HepG2 (cell line): Measurements from ENCODE around the gene OSBPL5. TPM values are rescaled to one million over a fixed set of nuclear protein-coding genes. Genes with fewer than 3 reads are reported as not detected.

Source experiments
- CBX5 ChIP-seq: sonication (generic); formaldehyde crosslinking; IDR thresholded peaks from 2 replicates; pipeline ENCODE4 v1.4.0; 2020; ENCODE audit warnings: missing genetic modification reagents, borderline replicate concordance
- DBP ChIP-seq: sonication (generic); formaldehyde crosslinking; IDR thresholded peaks from 2 replicates; pipeline ENCODE4 v1.4.0; 2020; ENCODE audit warnings: missing genetic modification reagents; ENCODE audit errors: not compliant biosample characterization
- GABPA ChIP-seq, 2 experiments: IDR thresholded peaks; 2 replicates each; pipeline ENCODE4 v1.6.1; 2011 to 2016; ENCODE audit warnings: low read depth in 2 of 2, low read length in 1 of 2, missing biosample characterization in 1 of 2, missing genetic modification characterization in 1 of 2
- ISX ChIP-seq: sonication (generic); formaldehyde crosslinking; conservative IDR thresholded peaks from 2 replicates; pipeline ENCODE4 v1.5.0; 2020; ENCODE audit warnings: missing genetic modification reagents
- PHF20 ChIP-seq: sonication (generic); formaldehyde crosslinking; IDR thresholded peaks from 2 replicates; pipeline ENCODE4 v1.5.0; 2020; ENCODE audit warnings: mild to moderate bottlenecking, missing genetic modification reagents
- TIGD3 ChIP-seq: sonication (generic); formaldehyde crosslinking; IDR thresholded peaks from 2 replicates; pipeline ENCODE4 v1.5.1; 2020; ENCODE audit warnings: mild to moderate bottlenecking, missing genetic modification reagents, borderline replicate concordance
- ZBTB14 ChIP-seq: sonication (generic); formaldehyde crosslinking; IDR thresholded peaks from 2 replicates; pipeline ENCODE4 v1.4.0; 2020; ENCODE audit warnings: missing genetic modification reagents
- ZNF282 ChIP-seq: fragments of 450-650 bp; IDR thresholded peaks from 2 replicates; pipeline ENCODE4 v1.6.1; 2018; ENCODE audit not compliant: partially characterized antibody
- ZNF296 ChIP-seq: sonication (generic); formaldehyde crosslinking; conservative IDR thresholded peaks from 2 replicates; pipeline ENCODE4 v1.5.0; 2020; ENCODE audit warnings: mild to moderate bottlenecking, missing genetic modification reagents
- ZNF431 ChIP-seq: sonication (generic); formaldehyde crosslinking; IDR thresholded peaks from 2 replicates; pipeline ENCODE4 v1.9.0; 2022; ENCODE audit warnings: missing genetic modification reagents, low read depth, mild to moderate bottlenecking, borderline replicate concordance
- ZNF576 ChIP-seq: sonication (generic); formaldehyde crosslinking; IDR thresholded peaks from 2 replicates; pipeline ENCODE4 v1.4.0; 2020; ENCODE audit warnings: mild to moderate bottlenecking, missing genetic modification reagents
- ZNF687 ChIP-seq: sonication (generic); formaldehyde crosslinking; IDR thresholded peaks from 2 replicates; pipeline ENCODE4 v1.5.1; 2020; ENCODE audit warnings: mild to moderate bottlenecking, missing genetic modification reagents, moderate library complexity
- ZNF691 ChIP-seq: sonication (generic); formaldehyde crosslinking; IDR thresholded peaks from 2 replicates; pipeline ENCODE4 v1.4.0; 2020; ENCODE audit warnings: missing genetic modification reagents, low read depth, mild to moderate bottlenecking, borderline replicate concordance
- ZNF703 ChIP-seq: sonication (generic); formaldehyde crosslinking; IDR thresholded peaks from 2 replicates; pipeline ENCODE4 v1.5.1; 2020; ENCODE audit warnings: missing genetic modification reagents, mild to moderate bottlenecking, moderate library complexity, borderline replicate concordance
- ZNF784 ChIP-seq: sonication (generic); formaldehyde crosslinking; IDR thresholded peaks from 2 replicates; pipeline ENCODE4 v1.5.1; 2020; ENCODE audit warnings: missing genetic modification reagents, mild to moderate bottlenecking, borderline replicate concordance
- polyA plus RNA-seq, 8 experiments: library from polyadenylated mRNA; depleted of rRNA in 3 of 8; stranded (reverse) in 7 of 8; unstranded in 1 of 8; fragments of >200 nt; fragmentation: Illumina TruSeq in 4 of 8; extraction: Trizol in 4 of 8; gene quantifications; 2 replicates each; pipeline versions ENCODE4 v1.2.1 to v1.2.3, GENCODE V29; 2011 to 2016; ENCODE audit warnings: low read depth in 4 of 8, missing spikeins in 1 of 8, mixed read lengths in 1 of 8; ENCODE audit not compliant: insufficient read depth in 1 of 8
- total RNA-seq, 5 experiments: library from RNA; depleted of rRNA; stranded (reverse); fragments of >200 nt; fragmentation: Illumina TruSeq; extraction: Trizol; gene quantifications; 2 replicates each; pipeline ENCODE4 v1.2.3, GENCODE V29; 2016; ENCODE audit warnings: low read depth in 1 of 5

OSBPL5 gene
- total and polyA plus RNA-seq, 2 of the 13 experiments (the other 11 are each of a cell fraction or from before 2014, with no cell fraction given), result not detected

- TF ChIP-seq ZNF687 (peak; percentile 88), ZNF431 (CRISPR knock-in tag) (no peak), ZNF703 (CRISPR knock-in tag) (no peak; the same call in 1 of the 2 replicates), ZNF296 (CRISPR knock-in tag) (no peak), PHF20 (CRISPR knock-in tag) (peak; percentile 87), ZNF784 (no peak), ISX (no peak), ZNF282 (no peak), ZBTB14 (CRISPR knock-in tag) (no peak), CBX5 (CRISPR knock-in tag) (no peak), DBP (no peak), ZNF576 (CRISPR knock-in tag) (no peak), GABPA (IDR thresholded peaks at IDR 0.05; ENCODE audit: low read depth, low read length) (peak; percentile 99), GABPA (CRISPR knock-in tag; IDR thresholded peaks at IDR 0.05; ENCODE audit: low read depth) (peak; percentile 98), ZNF691 (CRISPR knock-in tag) (peak; percentile 28; the same call in 1 of the 2 replicates), TIGD3 (CRISPR knock-in tag) (0 out of 2 replicates have a peak, but pooled peaks have one; percentile 64)
Observed at GRCh38 chr11:3057069-3057963, 107.8 kb downstream of the OSBPL5 start, which contains the start of gene CARS1 (continued).
